HEK293 (cell line): ENCODE measurements around the gene EMCN.

Source experiments
- CTCF ChIA-PET: fragments of 350-600 bp; formaldehyde crosslinking; extraction: SDS; loops from one replicate; lab custom pipeline; 2021; ENCODE audit warnings: antibody characterized with exemption; lab: Yijun Ruan, JAX
- POLR2A ChIA-PET: fragments of 300-600 bp; formaldehyde crosslinking; extraction: SDS; loops from one replicate; lab custom pipeline; 2020; ENCODE audit warnings: antibody characterized with exemption, inconsistent platforms; lab: Yijun Ruan, JAX
- H3K27ac ChIP-seq: fragments of 200-500 bp; sonication (Bioruptor generic); 2 replicates; pipeline ENCODE4 v1.5.1; 2014; ENCODE audit warnings: low read depth, low read length, control low read depth, inconsistent platforms; ENCODE audit errors: extremely low read depth
- H3K36me3 ChIP-seq, 2 experiments: fragments of 200-500 bp in 1 of 2; sonication (Bioruptor generic) in 1 of 2; 1 replicate in 1 of 2; 2 replicates in 1 of 2; pipeline ENCODE4 v1.5.1; 2014 to 2017; ENCODE audit warnings: inconsistent platforms in 2 of 2, low read length in 2 of 2; ENCODE audit not compliant: control insufficient read depth in 2 of 2, insufficient read depth in 1 of 2
- H3K4me1 ChIP-seq: fragments of 200-500 bp; sonication (Bioruptor generic); 2 replicates; pipeline ENCODE4 v1.5.1; 2014; ENCODE audit warnings: mild to moderate bottlenecking, low read length, inconsistent platforms; ENCODE audit not compliant: control insufficient read depth, insufficient read depth
- H3K4me3 ChIP-seq: 2 replicates; pipeline ENCODE4 v1.5.1; 2011; ENCODE audit warnings: low read depth, mild to moderate bottlenecking, control low read depth, low read length, moderate library complexity
- H3K9me3 ChIP-seq: fragments of 200-500 bp; sonication (Bioruptor generic); 2 replicates; pipeline ENCODE4 v1.5.1; 2014; ENCODE audit warnings: low read depth, low read length, inconsistent platforms; ENCODE audit not compliant: control insufficient read depth, insufficient read depth
- ATF2 ChIP-seq: fragments of 450-650 bp; formaldehyde crosslinking; IDR thresholded peaks from 2 replicates; pipeline ENCODE4 v1.5.1; 2016; ENCODE audit warnings: missing biosample characterization, missing genetic modification characterization, low read depth
- BCL11A ChIP-seq: fragments of 450-650 bp; formaldehyde crosslinking; IDR thresholded peaks from 2 replicates; pipeline ENCODE4 v1.5.1; 2016; ENCODE audit warnings: low read depth, missing biosample characterization, missing genetic modification characterization
- GLI2 ChIP-seq: fragments of 450-650 bp; formaldehyde crosslinking; IDR thresholded peaks from 2 replicates; pipeline ENCODE4; 2017; ENCODE audit warnings: missing biosample characterization, missing genetic modification characterization, low read depth, borderline replicate concordance
- HIC1 ChIP-seq: fragments of 450-650 bp; formaldehyde crosslinking; IDR thresholded peaks from 2 replicates; pipeline ENCODE4 v1.5.1; 2016; ENCODE audit warnings: missing biosample characterization, missing genetic modification characterization
- HOXD13 ChIP-seq: sonication (generic); formaldehyde crosslinking; IDR thresholded peaks from 2 replicates; pipeline ENCODE4 v1.8.0; 2022; ENCODE audit warnings: missing genetic modification reagents, borderline replicate concordance
- KLF10 ChIP-seq: fragments of 450-650 bp; IDR thresholded peaks from 2 replicates; pipeline ENCODE4 v1.5.1; 2018; ENCODE audit warnings: missing biosample characterization, mild to moderate bottlenecking, missing genetic modification characterization
- MEIS1 ChIP-seq: sonication (generic); formaldehyde crosslinking; IDR thresholded peaks from 2 replicates; pipeline ENCODE4 v1.8.1; 2022; ENCODE audit warnings: missing genetic modification reagents, mild to moderate bottlenecking, borderline replicate concordance
- PRDM1 ChIP-seq: fragments of 450-650 bp; formaldehyde crosslinking; IDR thresholded peaks from 2 replicates; pipeline ENCODE4; 2016; ENCODE audit warnings: missing biosample characterization, missing genetic modification characterization
- SCRT2 ChIP-seq: fragments of 450-650 bp; formaldehyde crosslinking; IDR thresholded peaks from 2 replicates; pipeline ENCODE4 v1.5.1; 2016; ENCODE audit warnings: missing biosample characterization, missing genetic modification characterization
- ZBTB17 ChIP-seq: fragments of 450-650 bp; formaldehyde crosslinking; IDR thresholded peaks from 2 replicates; pipeline ENCODE4 v1.5.1; 2016; ENCODE audit warnings: missing biosample characterization, missing genetic modification characterization
- ZBTB8A ChIP-seq: fragments of 450-650 bp; formaldehyde crosslinking; IDR thresholded peaks from 2 replicates; pipeline ENCODE4 v1.5.1; 2016; ENCODE audit warnings: missing biosample characterization, missing genetic modification characterization
- ZFP37 ChIP-seq: fragments of 450-650 bp; formaldehyde crosslinking; IDR thresholded peaks from 2 replicates; pipeline ENCODE4 v1.5.1; 2016; ENCODE audit warnings: missing biosample characterization, missing genetic modification characterization
- ZFP41 ChIP-seq: fragments of 450-650 bp; formaldehyde crosslinking; IDR thresholded peaks from 2 replicates; pipeline ENCODE4 v1.5.1; 2016; ENCODE audit warnings: missing biosample characterization, missing genetic modification characterization, borderline replicate concordance
- ZIC2 ChIP-seq: fragments of 450-650 bp; formaldehyde crosslinking; IDR thresholded peaks from 2 replicates; pipeline ENCODE4 v1.5.1; 2016; ENCODE audit warnings: missing biosample characterization, missing genetic modification characterization
- ZNF10 ChIP-seq: fragments of 450-650 bp; formaldehyde crosslinking; IDR thresholded peaks from 2 replicates; pipeline ENCODE4 v1.5.1; 2017; ENCODE audit warnings: missing biosample characterization, missing genetic modification characterization
- ZNF114 ChIP-seq: fragments of 450-650 bp; formaldehyde crosslinking; IDR thresholded peaks from 2 replicates; pipeline ENCODE4 v1.5.0; 2017; ENCODE audit warnings: missing biosample characterization, missing genetic modification characterization
- ZNF324 ChIP-seq: fragments of 450-650 bp; formaldehyde crosslinking; IDR thresholded peaks from 2 replicates; pipeline ENCODE4 v1.5.1; 2016; ENCODE audit warnings: missing biosample characterization, missing genetic modification characterization
- ZNF473 ChIP-seq: fragments of 450-650 bp; formaldehyde crosslinking; IDR thresholded peaks from 2 replicates; pipeline ENCODE4 v1.5.1; 2017; ENCODE audit warnings: missing biosample characterization, missing genetic modification characterization
- ZNF501 ChIP-seq: fragments of 450-650 bp; formaldehyde crosslinking; IDR thresholded peaks from 2 replicates; pipeline ENCODE4 v1.5.1; 2016; ENCODE audit warnings: missing biosample characterization, missing genetic modification characterization
- ZNF510 ChIP-seq: fragments of 450-650 bp; formaldehyde crosslinking; IDR thresholded peaks from 2 replicates; pipeline ENCODE4 v1.5.1; 2018; ENCODE audit warnings: mild to moderate bottlenecking, missing genetic modification characterization, missing biosample characterization; ENCODE audit not compliant: insufficient replicate concordance
- ZNF514 ChIP-seq: fragments of 450-650 bp; formaldehyde crosslinking; IDR thresholded peaks from 2 replicates; pipeline ENCODE4 v1.5.1; 2016; ENCODE audit warnings: missing biosample characterization, missing genetic modification characterization
- ZNF529 ChIP-seq: fragments of 450-650 bp; formaldehyde crosslinking; IDR thresholded peaks from 2 replicates; pipeline ENCODE4 v1.5.1; 2017; ENCODE audit warnings: missing genetic modification characterization, missing biosample characterization; ENCODE audit not compliant: insufficient replicate concordance
- ZNF560 ChIP-seq: fragments of 450-650 bp; formaldehyde crosslinking; IDR thresholded peaks from 2 replicates; pipeline ENCODE4 v1.5.1; 2017; ENCODE audit warnings: missing biosample characterization, missing genetic modification characterization, borderline replicate concordance
- ZNF610 ChIP-seq: fragments of 450-650 bp; formaldehyde crosslinking; IDR thresholded peaks from 2 replicates; pipeline ENCODE4 v1.5.1; 2016; ENCODE audit warnings: missing biosample characterization, missing genetic modification characterization, borderline replicate concordance
- ZNF621 ChIP-seq: fragments of 450-650 bp; formaldehyde crosslinking; IDR thresholded peaks from 2 replicates; pipeline ENCODE4 v1.5.1; 2017; ENCODE audit warnings: missing biosample characterization, missing genetic modification characterization
- ZNF623 ChIP-seq: fragments of 450-650 bp; formaldehyde crosslinking; IDR thresholded peaks from 2 replicates; pipeline ENCODE4 v1.5.1; 2016; ENCODE audit warnings: missing biosample characterization, missing genetic modification characterization
- ZNF777 ChIP-seq: fragments of 450-650 bp; formaldehyde crosslinking; IDR thresholded peaks from 2 replicates; pipeline ENCODE4 v1.5.1; 2017; ENCODE audit warnings: missing biosample characterization, missing genetic modification characterization, borderline replicate concordance
- TF ChIP-seq, protein P1 (sequence below): fragments of 450-650 bp; IDR thresholded peaks from 2 replicates; pipeline ENCODE4 v1.5.1; 2018; ENCODE audit warnings: missing biosample characterization, mild to moderate bottlenecking, missing genetic modification characterization
- TF ChIP-seq, protein P2 (sequence below): fragments of 450-650 bp; formaldehyde crosslinking; IDR thresholded peaks from 2 replicates; pipeline ENCODE4 v1.5.1; 2016; ENCODE audit warnings: missing biosample characterization, missing genetic modification characterization

Gene EMCN

DNA sequence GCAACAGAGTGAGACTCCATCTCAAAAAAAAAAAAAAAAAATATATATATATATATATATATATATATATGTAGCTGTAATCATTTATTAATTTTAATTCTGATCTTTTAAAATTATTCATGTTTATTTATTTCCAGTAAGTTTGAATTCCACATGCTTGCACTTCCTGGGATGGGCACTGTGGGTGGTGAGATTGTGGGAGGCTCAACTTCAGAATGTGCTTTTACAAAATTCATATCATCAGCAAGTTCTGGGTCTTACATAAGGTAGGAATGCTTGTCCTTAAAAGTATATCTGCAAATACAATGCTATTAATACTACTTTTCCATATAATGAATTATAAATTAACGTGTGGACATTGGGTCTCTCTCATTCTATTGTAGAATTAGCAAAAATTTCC, 156.5 kb downstream of the EMCN start:
- ChIA-PET CTCF (interaction anchor here (0.6 kb wide), 1 partner anchor 266 kb away, joined by 3 read pairs; no protein-coding TSS in a partner anchor), POLR2A (no interaction called here)
- Histone ChIP-seq H3K27ac (no peak overlapping the region), H3K4me3 (no peak overlapping the region), H3K4me1 (no peaks in the 10 kb centered on the region), H3K36me3 (no peaks in the 10 kb centered on the region), H3K9me3 (no peaks in the 10 kb centered on the region)
- TF ChIP-seq KLF10, result no peak
- TF ChIP-seq MEIS1, result no peak

GRCh38 chr4:100360211-100360610, 157.6 kb downstream of the EMCN start:
- TF ChIP-seq ZNF610 (tag by site-specific recombination), result no peak
- no peak for TF ChIP-seq ZNF529 (tag by site-specific recombination)
- TF ChIP-seq ZNF510, result no peak
- no peak for TF ChIP-seq ZNF621 (tag by site-specific recombination)
- TF ChIP-seq HOXD13 (CRISPR knock-in tag), result no peak
- no peak for TF ChIP-seq ZNF501 (tag by site-specific recombination)
- no peak for TF ChIP-seq ATF2 (tag by site-specific recombination)
- TF ChIP-seq, protein P1, sequence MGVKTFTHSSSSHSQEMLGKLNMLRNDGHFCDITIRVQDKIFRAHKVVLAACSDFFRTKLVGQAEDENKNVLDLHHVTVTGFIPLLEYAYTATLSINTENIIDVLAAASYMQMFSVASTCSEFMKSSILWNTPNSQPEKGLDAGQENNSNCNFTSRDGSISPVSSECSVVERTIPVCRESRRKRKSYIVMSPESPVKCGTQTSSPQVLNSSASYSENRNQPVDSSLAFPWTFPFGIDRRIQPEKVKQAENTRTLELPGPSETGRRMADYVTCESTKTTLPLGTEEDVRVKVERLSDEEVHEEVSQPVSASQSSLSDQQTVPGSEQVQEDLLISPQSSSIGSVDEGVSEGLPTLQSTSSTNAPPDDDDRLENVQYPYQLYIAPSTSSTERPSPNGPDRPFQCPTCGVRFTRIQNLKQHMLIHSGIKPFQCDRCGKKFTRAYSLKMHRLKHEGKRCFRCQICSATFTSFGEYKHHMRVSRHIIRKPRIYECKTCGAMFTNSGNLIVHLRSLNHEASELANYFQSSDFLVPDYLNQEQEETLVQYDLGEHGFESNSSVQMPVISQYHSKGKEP (tag by site-specific recombination), result no peak
- TF ChIP-seq ZNF623 (tag by site-specific recombination), result no peak
- no peak for TF ChIP-seq GLI2
- no peak for TF ChIP-seq HIC1
- no peaks in the 10 kb centered on the region for H3K36me3 ChIP-seq
- H3K9me3 ChIP-seq, result no peaks in the 10 kb centered on the region
- H3K27ac ChIP-seq, result no peak overlapping the region
- CTCF ChIA-PET, result no interaction called here
- POLR2A ChIA-PET, result no interaction called here
- no peak overlapping the region for H3K4me3 ChIP-seq
- H3K4me1 ChIP-seq, result no peaks in the 10 kb centered on the region

- ChIA-PET CTCF (no interaction called here), POLR2A (no interaction called here)
- Histone ChIP-seq H3K9me3 (no peaks in the 10 kb centered on the region), H3K27ac (no peak overlapping the region), H3K4me1 (no peaks in the 10 kb centered on the region), H3K4me3 (no peak overlapping the region), H3K36me3 (no peaks in the 10 kb centered on the region)
- TF ChIP-seq GLI2 (no peak), ZNF514 (tag by site-specific recombination) (no peak), ZFP37 (no peak), SCRT2 (tag by site-specific recombination) (no peak), ZNF114 (tag by site-specific recombination) (no peak), ZBTB17 (tag by site-specific recombination) (no peak), ZIC2 (no peak), ZNF560 (tag by site-specific recombination) (no peak), ZNF10 (tag by site-specific recombination) (no peak), BCL11A (tag by site-specific recombination) (no peak), ZNF324 (no peak), ZBTB8A (tag by site-specific recombination) (no peak), PRDM1 (no peak), ZFP41 (tag by site-specific recombination) (no peak), ZNF473 (tag by site-specific recombination) (no peak), ZNF777 (no peak)
- TF ChIP-seq, protein P2, sequence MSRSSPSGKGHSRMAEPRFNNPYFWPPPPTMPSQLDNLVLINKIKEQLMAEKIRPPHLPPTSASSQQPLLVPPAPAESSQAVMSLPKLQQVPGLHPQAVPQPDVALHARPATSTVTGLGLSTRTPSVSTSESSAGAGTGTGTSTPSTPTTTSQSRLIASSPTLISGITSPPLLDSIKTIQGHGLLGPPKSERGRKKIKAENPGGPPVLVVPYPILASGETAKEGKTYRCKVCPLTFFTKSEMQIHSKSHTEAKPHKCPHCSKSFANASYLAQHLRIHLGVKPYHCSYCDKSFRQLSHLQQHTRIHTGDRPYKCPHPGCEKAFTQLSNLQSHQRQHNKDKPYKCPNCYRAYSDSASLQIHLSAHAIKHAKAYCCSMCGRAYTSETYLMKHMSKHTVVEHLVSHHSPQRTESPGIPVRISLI (tag by site-specific recombination), result no peak
Observed at GRCh38 chr4:100359441-100359840, 158.4 kb downstream of the EMCN start.
